ENCODE measurements around the gene RNF39.

DNA sequence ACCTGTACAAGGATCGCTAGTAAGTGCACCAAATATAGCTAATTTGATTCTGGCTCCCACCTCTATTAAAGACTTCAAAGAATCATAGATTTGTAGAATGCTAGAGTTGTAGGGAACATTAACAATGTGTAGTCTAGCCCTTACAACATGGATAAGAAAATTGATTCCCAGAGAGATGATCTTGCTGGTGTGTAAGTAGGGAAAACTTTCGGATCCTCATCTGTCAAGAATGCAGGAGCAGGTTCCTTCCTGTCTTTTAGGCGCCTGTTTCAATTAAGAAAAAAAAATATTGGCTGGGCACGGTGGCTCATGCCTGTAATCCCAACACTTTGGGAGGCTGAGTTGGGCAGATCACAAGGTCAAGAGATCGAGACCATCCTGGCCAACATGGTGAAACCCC lies 12.3 kb upstream of the RNF39 start:
- TF ChIP-seq CTCF (IDR thresholded peaks at IDR 0.05) (no peak), POLR2A (IDR thresholded peaks at IDR 0.05) (no peak)

Data from transverse colon (tissue), 3 donors.